ENCODE measurements around the gene CFB. TPM values are rescaled to one million over a fixed set of nuclear protein-coding genes. Genes with fewer than 3 reads are reported as not detected.
A peak's percentile ranks its signal among the peaks of the same experiment; 100 is the strongest.

The CFB gene
- polyA plus RNA-seq, 3 donors, result 0.37 to 2.2 TPM; not detected in 1

- no peak for DNase-seq
- Histone ChIP-seq H3K27ac (ENCODE audit: low read depth in 1 of 2, low read length in 2 of 2) (no peak overlapping the region), H3K36me3 (replicated peaks in 1 of 2; ENCODE audit: control insufficient read depth in 1 of 2, insufficient read depth in 2 of 2, low read length in 2 of 2) (peaks cover 7 to 8% of the 10 kb centered on the region in 2 donors), H3K4me1 (ENCODE audit: control insufficient read depth in 1 of 2, insufficient read depth in 2 of 2, low read length in 2 of 2) (peaks cover 3 to 4% of the 10 kb centered on the region in 2 donors), H3K27me3 (ENCODE audit: control insufficient read depth in 2 of 2, insufficient read depth in 2 of 2, low read length in 2 of 2) (no peaks in the 10 kb centered on the region), H3K9me3 (replicated peaks in 1 of 2; ENCODE audit: control insufficient read depth in 1 of 2, insufficient read depth in 1 of 2, low read length in 2 of 2) (no peaks in the 10 kb centered on the region), H3K9ac (ENCODE audit: insufficient read depth, low read length, poor library complexity, severe bottlenecking) (no peak overlapping the region), H3K4me2 (replicated peaks; ENCODE audit: extremely low read depth, low read length, poor library complexity, severe bottlenecking) (no peak overlapping the region), H4K20me1 (ENCODE audit: insufficient read depth, low read length) (no peaks in the 10 kb centered on the region), H3K79me2 (ENCODE audit: insufficient read depth, low read length) (no peaks in the 10 kb centered on the region), H2AFZ (ENCODE audit: insufficient read depth, low read depth, low read length, poor library complexity, severe bottlenecking) (no peak overlapping the region), H3K4me3 (replicated peaks in 1 of 3; ENCODE audit: low read depth in 2 of 3, low read length in 3 of 3) (no peak overlapping the region)
- peaks cover 17% of the 10 kb centered on the region for H3K4me1 Mint-ChIP-seq
- no peak for TF ChIP-seq CTCF (IDR thresholded peaks at IDR 0.05)
- no peak overlapping the region for H3K4me3 Mint-ChIP-seq
- peak overlapping the region in 2 of 7 donors; percentile 0 to 3 for H3K27ac Mint-ChIP-seq
- intact Hi-C loops (cut with micrococcal nuclease), result no loop called here
- peaks cover 3 to 8% of the 10 kb centered on the region in 2 donors for H3K36me3 Mint-ChIP-seq
- H3K27me3 Mint-ChIP-seq (ENCODE audit: low read depth in 3 of 3), result peaks cover 13 to 29% (median 27%) of the 10 kb centered on the region in 3 donors
- WGBS (ENCODE audit: insufficient coverage), result 90% methylated on average over 11 of the region's 11 CpGs
- peaks cover 0 to 1% (median 0%) of the 10 kb centered on the region in 7 donors for H3K9me3 Mint-ChIP-seq
These were observed 533 bp downstream of the CFB start for GRCh38 chr6:31946370-31946885.

GRCh38 chr6:31947070-31947675 is 1.3 kb downstream of the CFB start:
- no peaks in the 10 kb centered on the region for H3K9me3 ChIP-seq (replicated peaks in 1 of 2; ENCODE audit: control insufficient read depth in 1 of 2, insufficient read depth in 1 of 2, low read length in 2 of 2)
- no peak overlapping the region for H3K27ac ChIP-seq (ENCODE audit: low read depth in 1 of 2, low read length in 2 of 2)
- H3K36me3 ChIP-seq (replicated peaks in 1 of 2; ENCODE audit: control insufficient read depth in 1 of 2, insufficient read depth in 2 of 2, low read length in 2 of 2), result peaks cover 15 to 16% of the 10 kb centered on the region in 2 donors
- intact Hi-C loops (cut with micrococcal nuclease), result no loop called here
- no peak overlapping the region for H3K9ac ChIP-seq (ENCODE audit: insufficient read depth, low read length, poor library complexity, severe bottlenecking)
- H3K4me2 ChIP-seq (replicated peaks; ENCODE audit: extremely low read depth, low read length, poor library complexity, severe bottlenecking), result no peak overlapping the region
- no peak for DNase-seq
- H3K79me2 ChIP-seq (ENCODE audit: insufficient read depth, low read length), result no peaks in the 10 kb centered on the region
- peaks cover 3 to 4% of the 10 kb centered on the region in 2 donors for H3K4me1 ChIP-seq (ENCODE audit: control insufficient read depth in 1 of 2, insufficient read depth in 2 of 2, low read length in 2 of 2)
- no peaks in the 10 kb centered on the region for H3K27me3 ChIP-seq (ENCODE audit: control insufficient read depth in 2 of 2, insufficient read depth in 2 of 2, low read length in 2 of 2)
- no peaks in the 10 kb centered on the region for H4K20me1 ChIP-seq (ENCODE audit: insufficient read depth, low read length)
- Mint-ChIP-seq H3K4me3 (no peak overlapping the region), H3K4me1 (peaks cover 17% of the 10 kb centered on the region), H3K9me3 (peaks cover 0 to 1% (median 0%) of the 10 kb centered on the region in 7 donors), H3K27me3 (ENCODE audit: low read depth in 3 of 3) (peaks cover 13 to 27% (median 26%) of the 10 kb centered on the region in 3 donors), H3K27ac (no peak overlapping the region), H3K36me3 (peaks cover 10 to 13% of the 10 kb centered on the region in 2 donors)
- no peak overlapping the region for H2AFZ ChIP-seq (ENCODE audit: insufficient read depth, low read depth, low read length, poor library complexity, severe bottlenecking)
- 88% methylated on average over 24 of the region's 24 CpGs for WGBS (ENCODE audit: insufficient coverage)
- no peak for TF ChIP-seq CTCF (IDR thresholded peaks at IDR 0.05)
- no peak overlapping the region for H3K4me3 ChIP-seq (replicated peaks in 1 of 3; ENCODE audit: low read depth in 2 of 3, low read length in 3 of 3)
